Esophagus muscularis mucosa (tissue), 4 donors: ENCODE data around the gene TRRAP. TPM values are rescaled to one million over a fixed set of nuclear protein-coding genes. Genes with fewer than 3 reads are reported as not detected.

Source experiments
- DNase-seq: peaks from one replicate; pipeline ENCODE4 v3.0.0-alpha.2; 2017; ENCODE audit errors: extremely low spot score
- H3K27ac ChIP-seq, 4 donors: fragments of 200-600 bp; sonication (generic); replicated peaks in 1 of 4; 1 replicate in 3 of 4; 2 replicates in 1 of 4; pipeline ENCODE4 v1.5.1; 2016 to 2019; ENCODE audit warnings: mild to moderate bottlenecking in 1 of 4
- H3K27me3 ChIP-seq, 4 donors: fragments of 200-600 bp; sonication (generic); one replicate each; pipeline versions ENCODE4 v1.5.1 to v1.6.0; 2016 to 2019
- H3K36me3 ChIP-seq, 4 donors: fragments of 200-600 bp; sonication (generic); one replicate each; pipeline ENCODE4 v1.5.1; 2016 to 2019
- H3K4me1 ChIP-seq, 4 donors: fragments of 200-600 bp; sonication (generic); one replicate each; pipeline ENCODE4 v1.5.1; 2016 to 2019
- H3K4me3 ChIP-seq, 4 donors: fragments of 200-600 bp; sonication (generic); 1 replicate in 2 of 4; 2 replicates in 2 of 4; pipeline ENCODE4 v1.5.1; 2016 to 2019; ENCODE audit warnings: mild to moderate bottlenecking in 4 of 4, moderate library complexity in 1 of 4
- H3K9me3 ChIP-seq, 4 donors: fragments of 200-600 bp; sonication (generic); 1 replicate in 3 of 4; 2 replicates in 1 of 4; pipeline ENCODE4 v1.5.1; 2016 to 2019
- CTCF ChIP-seq, 3 experiments: fragments of 200-600 bp in 2 of 3; fragments of 450-650 bp in 1 of 3; sonication (generic) in 2 of 3; IDR thresholded peaks; one replicate each; pipeline ENCODE4 v1.5.1; 2017 to 2019; ENCODE audit warnings: antibody characterized with exemption in 3 of 3, mild to moderate bottlenecking in 2 of 3, moderate library complexity in 1 of 3
- EP300 ChIP-seq: sonication (generic); formaldehyde crosslinking; IDR thresholded peaks from one replicate; pipeline ENCODE4 v1.6.1; 2017; ENCODE audit warnings: antibody characterized with exemption
- POLR2A ChIP-seq: fragments of 450-650 bp; IDR thresholded peaks from one replicate; pipeline ENCODE4 v1.6.1; 2017; ENCODE audit warnings: antibody characterized with exemption, moderate library complexity, mild to moderate bottlenecking, low read depth
- POLR2AphosphoS5 ChIP-seq, 2 donors: sonication (generic); formaldehyde crosslinking; IDR thresholded peaks; one replicate each; pipeline ENCODE4 v1.6.1; 2017; ENCODE audit warnings: antibody characterized with exemption in 2 of 2
- WGBS: methylation state at CpG from one replicate; pipeline ENCODE4 v1.1.5; 2018; 5-methylcytosine and 5-hydroxymethylcytosine counted together
- intact Hi-C: fragments of 100-400 bp; cut with DNase I; formaldehyde crosslinking; loops from one replicate; pipeline ENCODE4 v1.15.1; 2023
- total RNA-seq, 4 donors: library from RNA; depleted of rRNA; stranded (reverse); fragments of >200 nt; gene quantifications; one replicate each; pipeline versions ENCODE4 v1.1.0 to v1.2.1, GENCODE V29; 2016

TRRAP gene
- total RNA-seq, 4 donors from 2014 or later = 22.9 to 38.0 (median 29.7) TPM

GRCh38 chr7:98869027-98869596 is 9.2 kb upstream of the TRRAP start:
- Histone ChIP-seq H3K9me3 (no peaks in the 10 kb centered on the region), H3K27me3 (peaks cover 0 to 69% (median 7%) of the 10 kb centered on the region in 4 donors), H3K4me3 (peak overlapping the region; percentile 47 to 57 (median 50)), H3K36me3 (no peaks in the 10 kb centered on the region), H3K4me1 (peaks cover 13 to 26% (median 20%) of the 10 kb centered on the region in 4 donors), H3K27ac (no peak overlapping the region)
- TF ChIP-seq POLR2AphosphoS5 (IDR thresholded peaks at IDR 0.05) = no peak
- no peak for TF ChIP-seq EP300
- no peak for TF ChIP-seq POLR2A
- TF ChIP-seq CTCF (IDR thresholded peaks at IDR 0.05) = no peak
- WGBS = 27% methylated on average over 13 of the region's 25 CpGs
- no peak for DNase-seq
- intact Hi-C loops = no loop called here

GRCh38 chr7:98869597-98870120 is 8.7 kb upstream of the TRRAP start, which contains the start of gene TMEM130:
Gene TMEM130 (minus strand): TSS chr7:98870014. CDS start chr7:98869861, 153 bp downstream.
- peak within 1 kb of the TSS; percentile 47 to 57 (median 50) for H3K4me3 ChIP-seq
- peaks cover 0 to 71% (median 7%) of the 10 kb centered on the region in 4 donors for H3K27me3 ChIP-seq
- TF ChIP-seq POLR2A (no peak), POLR2AphosphoS5 (IDR thresholded peaks at IDR 0.05) (no peak), EP300 (no peak), CTCF (IDR thresholded peaks at IDR 0.05) (no peak)
- intact Hi-C loops = no loop called here
- no peak within 1 kb of the TSS for H3K27ac ChIP-seq
- H3K4me1 ChIP-seq = peaks cover 13 to 26% (median 20%) of the 10 kb centered on the region in 4 donors
- no peaks in the 10 kb centered on the region for H3K9me3 ChIP-seq
- no peaks in the 10 kb centered on the region for H3K36me3 ChIP-seq
- DNase-seq = no peak
- under 1% methylated on average over 15 of the region's 69 CpGs for WGBS

- no peak for DNase-seq
- H3K4me3 ChIP-seq = peak overlapping the region; percentile 47 to 57 (median 50)
- no peak for TF ChIP-seq POLR2A
- TF ChIP-seq EP300 = no peak
- TF ChIP-seq POLR2AphosphoS5 (IDR thresholded peaks at IDR 0.05) = no peak
- no peak for TF ChIP-seq CTCF (IDR thresholded peaks at IDR 0.05)
- H3K27me3 ChIP-seq = peaks cover 0 to 71% (median 7%) of the 10 kb centered on the region in 4 donors
- intact Hi-C loops = no loop called here
- no peaks in the 10 kb centered on the region for H3K9me3 ChIP-seq
- no peak overlapping the region for H3K27ac ChIP-seq
- 2% methylated on average over 32 of the region's 35 CpGs for WGBS
- no peaks in the 10 kb centered on the region for H3K36me3 ChIP-seq
- H3K4me1 ChIP-seq = peaks cover 13 to 26% (median 20%) of the 10 kb centered on the region in 4 donors
These were observed 8.1 kb upstream of the TRRAP start for GRCh38 chr7:98870121-98870651.

DNA sequence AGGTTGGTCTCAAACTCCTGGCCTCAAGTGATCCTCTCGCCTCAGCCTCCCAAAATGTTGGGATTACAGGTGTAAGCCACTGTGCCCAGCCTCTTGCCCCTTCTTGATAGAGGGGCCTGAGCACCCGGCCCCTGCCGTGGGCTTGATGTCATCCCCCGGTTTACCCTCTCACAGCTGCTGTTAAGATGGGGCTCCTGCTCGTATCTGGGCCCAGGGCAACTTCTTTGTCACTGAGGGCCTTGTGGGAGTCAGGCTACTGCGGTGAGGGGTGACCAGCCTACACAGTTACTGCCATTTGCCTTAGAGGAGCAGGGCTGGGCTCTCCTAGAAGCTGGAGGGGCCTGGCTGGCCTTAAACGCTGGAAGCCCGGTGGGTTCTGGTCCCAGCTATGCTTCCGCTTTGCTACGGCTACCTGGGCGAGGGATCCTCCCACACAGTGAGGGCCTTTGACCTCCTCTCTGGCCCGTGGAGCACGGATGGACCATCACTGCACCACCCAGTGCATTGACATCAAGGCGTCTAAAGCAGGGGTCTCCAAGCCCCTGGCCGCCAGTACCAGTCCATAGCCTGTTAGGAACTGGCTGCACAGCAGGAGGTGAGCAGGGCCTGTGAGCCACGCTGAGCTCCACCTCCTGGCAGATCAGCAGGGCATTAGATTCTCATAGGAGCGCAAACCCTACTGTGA is 7.4 kb upstream of the TRRAP start:
- Histone ChIP-seq H3K27me3 (peaks cover 0 to 67% (median 7%) of the 10 kb centered on the region in 4 donors), H3K9me3 (no peaks in the 10 kb centered on the region), H3K27ac (no peak overlapping the region), H3K4me3 (peak overlapping the region in 2 of 4 donors; percentile 51 to 57), H3K36me3 (no peaks in the 10 kb centered on the region), H3K4me1 (peaks cover 13 to 26% (median 20%) of the 10 kb centered on the region in 4 donors)
- no peak for DNase-seq
- WGBS = 77% methylated on average over 13 of the region's 17 CpGs
- TF ChIP-seq EP300 (no peak), POLR2AphosphoS5 (IDR thresholded peaks at IDR 0.05) (no peak), POLR2A (no peak), CTCF (IDR thresholded peaks at IDR 0.05) (no peak)
- intact Hi-C loops = no loop called here
